Trophoblast cell (in vitro differentiated cells and primary cell): ENCODE results near the gene SNX25.

Experiments used
- DNase-seq, 2 donors: peaks; one replicate each; pipeline ENCODE4 v3.0.0-alpha.2; 2016
- H2AFZ ChIP-seq: 2 replicates; pipeline ENCODE4 v1.6.1; 2013; ENCODE audit warnings: low read length, moderate library complexity, mild to moderate bottlenecking; ENCODE audit not compliant: insufficient read depth, poor library complexity
- H2AK5ac ChIP-seq: 2 replicates; pipeline ENCODE4 v1.6.1; 2013; ENCODE audit warnings: mild to moderate bottlenecking, low read length
- H2BK120ac ChIP-seq: 2 replicates; pipeline ENCODE4 v1.6.1; 2013; ENCODE audit warnings: low read length, mild to moderate bottlenecking, moderate library complexity; ENCODE audit not compliant: insufficient read depth, poor library complexity
- H2BK12ac ChIP-seq: 2 replicates; pipeline ENCODE4 v1.6.1; 2013; ENCODE audit warnings: mild to moderate bottlenecking, low read length, moderate library complexity
- H2BK5ac ChIP-seq: 2 replicates; pipeline ENCODE4 v1.6.1; 2013; ENCODE audit warnings: low read length, low read depth, moderate library complexity, mild to moderate bottlenecking; ENCODE audit not compliant: poor library complexity
- H3K14ac ChIP-seq: 2 replicates; pipeline ENCODE4 v1.6.1; 2013; ENCODE audit warnings: mild to moderate bottlenecking, low read length
- H3K18ac ChIP-seq: 2 replicates; pipeline ENCODE4 v1.6.1; 2013; ENCODE audit warnings: mild to moderate bottlenecking, low read length
- H3K23ac ChIP-seq: 2 replicates; pipeline ENCODE4 v1.6.1; 2013; ENCODE audit warnings: low read length
- H3K27ac ChIP-seq: 2 replicates; pipeline ENCODE4 v1.5.1; 2013; ENCODE audit warnings: low read depth, mild to moderate bottlenecking, inconsistent platforms, low read length, moderate library complexity
- H3K27me3 ChIP-seq: 2 replicates; pipeline ENCODE4 v1.6.1; 2013; ENCODE audit warnings: inconsistent platforms, mild to moderate bottlenecking, low read length, moderate library complexity; ENCODE audit not compliant: insufficient read depth
- H3K36me3 ChIP-seq, 2 experiments: 1 replicate in 1 of 2; 2 replicates in 1 of 2; pipeline ENCODE4 v1.6.1; 2013; ENCODE audit warnings: low read length in 2 of 2, mild to moderate bottlenecking in 2 of 2, moderate library complexity in 1 of 2; ENCODE audit not compliant: insufficient read depth in 2 of 2, control insufficient read depth in 1 of 2
- H3K4ac ChIP-seq: 2 replicates; pipeline ENCODE4 v1.6.1; 2013; ENCODE audit warnings: low read depth, mild to moderate bottlenecking, low read length, moderate library complexity
- H3K4me1 ChIP-seq, 2 experiments: 1 replicate in 1 of 2; 2 replicates in 1 of 2; pipeline ENCODE4 v1.6.1; 2013; ENCODE audit warnings: low read length in 2 of 2, mild to moderate bottlenecking in 2 of 2, moderate library complexity in 1 of 2; ENCODE audit not compliant: insufficient read depth in 2 of 2, control insufficient read depth in 1 of 2
- H3K4me2 ChIP-seq: 2 replicates; pipeline ENCODE4 v1.6.1; 2013; ENCODE audit warnings: inconsistent platforms, mild to moderate bottlenecking, low read length, moderate library complexity
- H3K4me3 ChIP-seq: 2 replicates; pipeline ENCODE4 v1.5.1; 2013; ENCODE audit warnings: mild to moderate bottlenecking, low read depth, low read length, inconsistent platforms
- H3K79me1 ChIP-seq: one replicate; pipeline ENCODE4 v1.6.1; 2013; ENCODE audit warnings: low read length
- H3K79me2 ChIP-seq: 2 replicates; pipeline ENCODE4 v1.6.1; 2013; ENCODE audit warnings: low read length, mild to moderate bottlenecking; ENCODE audit not compliant: control insufficient read depth, insufficient read depth, poor library complexity
- H3K9ac ChIP-seq: 2 replicates; pipeline ENCODE4 v1.6.1; 2013; ENCODE audit warnings: mild to moderate bottlenecking, low read length
- H3K9me3 ChIP-seq: 2 replicates; pipeline ENCODE4 v1.6.1; 2013; ENCODE audit warnings: low read depth, mild to moderate bottlenecking, control low read depth, inconsistent platforms, low read length; ENCODE audit not compliant: insufficient read depth
- H4K12ac ChIP-seq: 2 replicates; pipeline ENCODE4 v1.6.1; 2013; ENCODE audit warnings: low read depth, mild to moderate bottlenecking, low read length, moderate library complexity
- H4K8ac ChIP-seq: 2 replicates; pipeline ENCODE4 v1.6.1; 2013; ENCODE audit warnings: low read depth, mild to moderate bottlenecking, low read length, moderate library complexity
- H4K91ac ChIP-seq: one replicate; pipeline ENCODE4 v1.6.1; 2013; ENCODE audit warnings: low read depth, mild to moderate bottlenecking, low read length, moderate library complexity
- WGBS: extraction: QIAGEN DNeasy Blood & Tissue Kit; methylation state at CpG from one replicate; pipeline ENCODE4 v1.1.7; 2013; ENCODE audit warnings: missing lambda C conversion rate; ENCODE audit not compliant: insufficient read length, insufficient coverage; ENCODE audit errors: extremely low coverage; 5-methylcytosine and 5-hydroxymethylcytosine counted together

Gene SNX25

DNA sequence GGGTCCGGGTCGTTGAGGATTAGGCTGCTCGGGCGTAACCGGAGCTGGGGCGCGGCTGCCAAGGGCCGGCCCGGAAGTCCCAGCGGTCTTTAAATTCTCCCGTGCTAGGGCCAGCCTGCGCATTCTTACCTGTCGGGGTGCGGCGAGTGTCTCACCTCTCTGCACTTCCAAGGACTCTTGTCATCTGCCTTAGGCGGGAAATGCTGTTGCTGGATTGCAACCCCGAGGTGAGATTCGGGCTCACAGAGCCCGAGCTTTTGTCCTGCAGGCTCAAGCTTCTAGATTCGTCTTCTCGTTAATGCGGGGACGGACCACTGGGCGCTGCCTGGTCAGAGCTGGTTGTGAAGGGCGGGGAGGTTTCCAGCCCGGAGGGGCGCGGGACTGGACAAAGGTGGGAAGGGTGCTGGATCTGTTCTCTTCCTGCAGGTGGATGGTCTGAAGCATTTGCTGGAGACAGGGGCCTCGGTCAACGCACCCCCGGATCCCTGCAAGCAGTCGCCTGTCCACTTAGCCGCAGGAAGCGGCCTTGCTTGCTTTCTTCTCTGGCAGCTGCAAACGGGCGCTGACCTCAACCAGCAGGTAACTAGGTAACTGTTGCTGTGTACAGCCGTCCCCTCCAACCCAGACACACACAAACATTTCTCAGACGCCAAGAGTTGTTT lies 187.5 kb downstream of the SNX25 start, which contains the start of gene ANKRD37:
ANKRD37 (plus strand) TSS at position 118 of the 662 bp plus-strand sequence; CDS start at position 201, 83 bp downstream.
- DNase-seq: peak; percentile 88 to 96
- Histone ChIP-seq H3K36me3 (peaks cover 0 to 3% of the 10 kb centered on the region in 2 experiments), H3K23ac (no peak within 1 kb of the TSS), H3K9ac (peak within 1 kb of the TSS; percentile 6), H2AK5ac (peak within 1 kb of the TSS; percentile 35), H2BK120ac (peak within 1 kb of the TSS; percentile 82), H2BK5ac (peak within 1 kb of the TSS; percentile 45), H3K79me1 (peaks cover 5% of the 10 kb centered on the region), H3K27me3 (no peaks in the 10 kb centered on the region), H2AFZ (peak within 1 kb of the TSS; percentile 98), H3K18ac (peak within 1 kb of the TSS; percentile 81), H3K4me1 (peaks cover 0 to 3% of the 10 kb centered on the region in 2 experiments), H2BK12ac (peak within 1 kb of the TSS; percentile 15), H3K9me3 (no peaks in the 10 kb centered on the region), H3K27ac (peak within 1 kb of the TSS; percentile 90), H4K8ac (peak within 1 kb of the TSS; percentile 85), H3K4me3 (peak within 1 kb of the TSS; percentile 76), H3K4ac (peak within 1 kb of the TSS; percentile 46), H4K91ac (peak within 1 kb of the TSS; percentile 99), H3K14ac (peak within 1 kb of the TSS; percentile 96), H4K12ac (peak within 1 kb of the TSS; percentile 88), H3K79me2 (peaks cover 4% of the 10 kb centered on the region), H3K4me2 (peak within 1 kb of the TSS; percentile 82)
- no CpG with 5 or more reads among the region's 38 CpGs for WGBS

DNA sequence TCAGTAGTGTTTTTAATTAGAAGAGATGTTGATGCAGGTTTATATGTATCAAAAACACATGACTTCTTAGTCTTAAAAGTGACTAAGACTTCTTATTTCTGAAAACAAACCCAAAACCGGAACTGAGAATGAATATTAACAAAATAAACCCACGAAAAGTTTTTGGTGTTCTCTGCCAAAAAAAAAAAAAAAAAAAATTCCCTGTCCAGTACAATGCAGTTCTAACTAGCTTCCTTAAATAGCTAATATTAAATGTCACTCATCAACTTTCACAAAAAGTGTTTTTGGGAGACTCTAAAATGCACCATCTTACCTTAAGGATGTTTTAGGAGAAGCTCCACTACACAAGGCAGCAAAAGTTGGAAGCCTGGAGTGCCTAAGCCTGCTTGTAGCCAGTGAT lies 189.2 kb downstream of the SNX25 start:
- Histone ChIP-seq H3K79me1 (peaks cover 5% of the 10 kb centered on the region), H3K9me3 (no peaks in the 10 kb centered on the region), H3K36me3 (peaks cover 0 to 6% of the 10 kb centered on the region in 2 experiments), H2BK120ac (no peak overlapping the region), H4K91ac (no peak overlapping the region), H4K8ac (no peak overlapping the region), H3K4me3 (no peak overlapping the region), H3K4ac (no peak overlapping the region), H2BK5ac (no peak overlapping the region), H3K23ac (no peak overlapping the region), H3K27ac (no peak overlapping the region), H2BK12ac (no peak overlapping the region), H3K14ac (no peak overlapping the region), H3K4me1 (peaks cover 0 to 3% of the 10 kb centered on the region in 2 experiments), H3K27me3 (no peaks in the 10 kb centered on the region), H3K79me2 (peaks cover 4% of the 10 kb centered on the region), H3K9ac (no peak overlapping the region), H3K4me2 (no peak overlapping the region), H3K18ac (no peak overlapping the region), H4K12ac (no peak overlapping the region), H2AFZ (no peak overlapping the region), H2AK5ac (no peak overlapping the region)
- no peak for DNase-seq
- WGBS: no CpG with 5 or more reads among the region's 2 CpGs

GRCh38 chr4:185399466-185399865 lies 190.1 kb downstream of the SNX25 start:
- Histone ChIP-seq H3K9ac (no peak overlapping the region), H3K4me3 (no peak overlapping the region), H2BK5ac (no peak overlapping the region), H4K8ac (no peak overlapping the region), H3K4me1 (peaks cover 0 to 3% of the 10 kb centered on the region in 2 experiments), H3K4ac (no peak overlapping the region), H3K79me1 (peaks cover 5% of the 10 kb centered on the region), H2BK12ac (no peak overlapping the region), H2AFZ (no peak overlapping the region), H3K36me3 (peaks cover 0 to 6% of the 10 kb centered on the region in 2 experiments), H3K9me3 (no peaks in the 10 kb centered on the region), H3K27ac (no peak overlapping the region), H3K23ac (no peak overlapping the region), H3K18ac (no peak overlapping the region), H4K12ac (no peak overlapping the region), H2BK120ac (no peak overlapping the region), H3K27me3 (no peaks in the 10 kb centered on the region), H2AK5ac (no peak overlapping the region), H3K4me2 (no peak overlapping the region), H4K91ac (no peak overlapping the region), H3K14ac (no peak overlapping the region), H3K79me2 (peaks cover 4% of the 10 kb centered on the region)
- no peak for DNase-seq
- WGBS: no CpG with 5 or more reads among the region's 8 CpGs

GRCh38 chr4:185404031-185404430 lies 194.6 kb downstream of the SNX25 start:
- H3K27ac ChIP-seq: no peak overlapping the region
- no peak overlapping the region for H2BK12ac ChIP-seq
- no peak overlapping the region for H4K91ac ChIP-seq
- H3K4me3 ChIP-seq: no peak overlapping the region
- no CpG with 5 or more reads among the region's 4 CpGs for WGBS
- peaks cover 2 to 6% of the 10 kb centered on the region in 2 experiments for H3K36me3 ChIP-seq
- no peaks in the 10 kb centered on the region for H3K79me2 ChIP-seq
- no peak overlapping the region for H2AFZ ChIP-seq
- no peaks in the 10 kb centered on the region for H3K4me1 ChIP-seq
- no peak overlapping the region for H4K12ac ChIP-seq
- no peak overlapping the region for H3K23ac ChIP-seq
- no peak overlapping the region for H3K9ac ChIP-seq
- H3K27me3 ChIP-seq: no peaks in the 10 kb centered on the region
- H3K4me2 ChIP-seq: no peak overlapping the region
- H3K18ac ChIP-seq: no peak overlapping the region
- no peak overlapping the region for H4K8ac ChIP-seq
- no peak overlapping the region for H3K4ac ChIP-seq
- H3K9me3 ChIP-seq: no peaks in the 10 kb centered on the region
- H3K14ac ChIP-seq: no peak overlapping the region
- no peak for DNase-seq
- no peak overlapping the region for H2BK120ac ChIP-seq
- H3K79me1 ChIP-seq: no peaks in the 10 kb centered on the region
- H2BK5ac ChIP-seq: no peak overlapping the region
- H2AK5ac ChIP-seq: no peak overlapping the region
